CD4-positive, alpha-beta memory T cell (primary cell): Measurements from ENCODE around the gene HOXD12. TPM values are rescaled to one million over a fixed set of nuclear protein-coding genes. Genes with fewer than 3 reads are reported as not detected.

Source experiments
- CTCF ChIA-PET: fragments of 350-600 bp; sonication (Branson Sonifier 250); formaldehyde crosslinking; loops from one replicate; lab custom pipeline; 2021; ENCODE audit warnings: inconsistent platforms; ENCODE audit not compliant: partially characterized antibody; lab: Charles Lee
- POLR2A ChIA-PET: fragments of 350-600 bp; sonication (Branson Sonifier 250); formaldehyde crosslinking; loops from one replicate; lab custom pipeline; 2021; ENCODE audit not compliant: partially characterized antibody; lab: Charles Lee
- DNase-seq, 5 donors: peaks; one replicate each; pipeline versions ENCODE4 v3.0.0 to v3.0.0-alpha.2; 2020 to 2022; ENCODE audit warnings: mixed read lengths in 1 of 5
- H3K27ac ChIP-seq: one replicate; pipeline ENCODE4 v1.7.0; 2013; ENCODE audit warnings: low read depth, low read length
- H3K27me3 ChIP-seq: 2 replicates; pipeline ENCODE4 v1.7.0; 2013; ENCODE audit warnings: mild to moderate bottlenecking, low read length, moderate library complexity; ENCODE audit not compliant: insufficient read depth
- H3K36me3 ChIP-seq: 2 replicates; pipeline ENCODE4 v1.7.0; 2013; ENCODE audit warnings: mild to moderate bottlenecking, low read length, moderate library complexity; ENCODE audit not compliant: insufficient read depth
- H3K4me1 ChIP-seq: 2 replicates; pipeline ENCODE4 v1.7.0; 2013; ENCODE audit warnings: mild to moderate bottlenecking, low read length, moderate library complexity; ENCODE audit not compliant: insufficient read depth
- H3K4me3 ChIP-seq, 2 donors: one replicate each; pipeline ENCODE4 v1.7.0; 2013; ENCODE audit warnings: low read length in 2 of 2, mild to moderate bottlenecking in 1 of 2
- H3K9me3 ChIP-seq, 2 donors: one replicate each; pipeline ENCODE4 v1.7.0; 2013; ENCODE audit warnings: low read length in 2 of 2, control low read depth in 1 of 2; ENCODE audit not compliant: control insufficient read depth in 1 of 2
- H3K27ac Mint-ChIP-seq, 7 donors: one replicate each; pipeline ENCODE4 v1.8.0; 2020 to 2021; ENCODE audit warnings: mixed read lengths in 7 of 7, mild to moderate bottlenecking in 6 of 7, inconsistent platforms in 3 of 7, moderate library complexity in 3 of 7
- H3K27me3 Mint-ChIP-seq, 2 donors: one replicate each; pipeline ENCODE4 v1.8.0; 2020 to 2021; ENCODE audit warnings: mixed read lengths in 2 of 2
- H3K36me3 Mint-ChIP-seq, 2 donors: one replicate each; pipeline ENCODE4 v1.8.0; 2020 to 2021; ENCODE audit warnings: mixed read lengths in 2 of 2, inconsistent platforms in 1 of 2, mild to moderate bottlenecking in 1 of 2
- H3K4me1 Mint-ChIP-seq, 4 donors: one replicate each; pipeline ENCODE4 v1.8.0; 2020 to 2021; ENCODE audit warnings: mixed read lengths in 4 of 4, mild to moderate bottlenecking in 1 of 4
- H3K4me3 Mint-ChIP-seq, 8 donors: one replicate each; pipeline ENCODE4 v1.8.0; 2020 to 2021; ENCODE audit warnings: mixed read lengths in 8 of 8, mild to moderate bottlenecking in 7 of 8, moderate library complexity in 6 of 8, inconsistent platforms in 3 of 8
- H3K9me3 Mint-ChIP-seq, 8 donors: one replicate each; pipeline ENCODE4 v1.8.0; 2020 to 2021; ENCODE audit warnings: mixed read lengths in 8 of 8, mild to moderate bottlenecking in 5 of 8, inconsistent platforms in 3 of 8, moderate library complexity in 1 of 8
- intact Hi-C: fragments of 100-400 bp; cut with micrococcal nuclease; formaldehyde crosslinking; loops from one replicate; pipeline ENCODE4 v1.15.1; 2023
- polyA plus RNA-seq, 2 donors: library from polyadenylated mRNA; unstranded; fragments of 300-500 nt; fragmentation: Illumina TruSeq; gene quantifications; one replicate each; pipeline ENCODE4 v1.2.3, GENCODE V29; 2021
- total RNA-seq, 2 experiments: library from RNA; stranded (reverse); gene quantifications; one replicate each; pipeline ENCODE4 v1.2.3, GENCODE V29; 2021

HOXD12 gene
- total and polyA plus RNA-seq, 4 experiments from 2014 or later = not detected

- Mint-ChIP-seq H3K27ac (peak overlapping the region in 3 of 7 donors; percentile 29 to 80 (median 38)), H3K36me3 (peaks cover 0 to 3% of the 10 kb centered on the region in 2 donors), H3K27me3 (peaks cover 83 to 84% of the 10 kb centered on the region in 2 donors), H3K4me1 (peaks cover 12 to 32% (median 19%) of the 10 kb centered on the region in 4 donors), H3K4me3 (peak overlapping the region in 3 of 8 donors; percentile 20 to 34 (median 21)), H3K9me3 (peaks cover 0 to 21% (median 12%) of the 10 kb centered on the region in 8 donors)
- H3K36me3 ChIP-seq = no peaks in the 10 kb centered on the region
- intact Hi-C loops = no loop called here
- no peak for DNase-seq
- peaks cover 20% of the 10 kb centered on the region for H3K4me1 ChIP-seq
- H3K27ac ChIP-seq = no peak overlapping the region
- POLR2A ChIA-PET = interaction anchor here (0.7 kb wide), 1 partner anchor 10 kb away, joined by 3 read pairs; no protein-coding TSS in a partner anchor
- peaks cover 85% of the 10 kb centered on the region for H3K27me3 ChIP-seq
- CTCF ChIA-PET = no interaction called here
- no peaks in the 10 kb centered on the region for H3K9me3 ChIP-seq
- H3K4me3 ChIP-seq = no peak overlapping the region
These were observed 352 bp upstream of the HOXD12 start for GRCh38 chr2:176099159-176099727.

GRCh38 chr2:176100547-176101140 is 1.0 kb downstream of the HOXD12 start:
- Mint-ChIP-seq H3K4me1 (peaks cover 12 to 44% (median 25%) of the 10 kb centered on the region in 4 donors), H3K27ac (peak overlapping the region in 3 of 7 donors; percentile 35 to 64 (median 57)), H3K4me3 (peak overlapping the region in 1 of 8 donors; percentile 35), H3K36me3 (peaks cover 0 to 2% of the 10 kb centered on the region in 2 donors), H3K9me3 (peaks cover 0 to 9% (median 6%) of the 10 kb centered on the region in 8 donors), H3K27me3 (peaks cover 83 to 84% of the 10 kb centered on the region in 2 donors)
- H3K36me3 ChIP-seq = no peaks in the 10 kb centered on the region
- peaks cover 82% of the 10 kb centered on the region for H3K27me3 ChIP-seq
- intact Hi-C loops = no loop called here
- CTCF ChIA-PET = no interaction called here
- H3K9me3 ChIP-seq = no peaks in the 10 kb centered on the region
- peaks cover 20% of the 10 kb centered on the region for H3K4me1 ChIP-seq
- H3K27ac ChIP-seq = no peak overlapping the region
- no peak for DNase-seq
- POLR2A ChIA-PET = no interaction called here
- no peak overlapping the region for H3K4me3 ChIP-seq

- no peak for DNase-seq
- CTCF ChIA-PET = interaction anchor here (2.4 kb wide), 1 partner anchor 413 kb away, joined by 6 read pairs; no protein-coding TSS in a partner anchor
- H3K27me3 ChIP-seq = peaks cover 82% of the 10 kb centered on the region
- H3K9me3 ChIP-seq = no peaks in the 10 kb centered on the region
- intact Hi-C loops = no loop called here
- H3K27ac Mint-ChIP-seq = peak overlapping the region in 3 of 7 donors; percentile 17 to 68 (median 64)
- no peak overlapping the region for H3K27ac ChIP-seq
- peaks cover 0 to 2% of the 10 kb centered on the region in 2 donors for H3K36me3 Mint-ChIP-seq
- peaks cover 84 to 85% of the 10 kb centered on the region in 2 donors for H3K27me3 Mint-ChIP-seq
- no peak overlapping the region for H3K4me3 ChIP-seq
- POLR2A ChIA-PET = no interaction called here
- peaks cover 0 to 13% (median 4%) of the 10 kb centered on the region in 8 donors for H3K9me3 Mint-ChIP-seq
- H3K4me3 Mint-ChIP-seq = no peak overlapping the region
- peaks cover 15 to 50% (median 27%) of the 10 kb centered on the region in 4 donors for H3K4me1 Mint-ChIP-seq
- H3K36me3 ChIP-seq = no peaks in the 10 kb centered on the region
- peaks cover 19% of the 10 kb centered on the region for H3K4me1 ChIP-seq
These were observed 1.7 kb downstream of the HOXD12 start for GRCh38 chr2:176101216-176101830.

GRCh38 chr2:176101842-176102241 is 2.2 kb downstream of the HOXD12 start:
- ChIA-PET CTCF (interaction anchor here (1.6 to 2.4 kb wide), 2 partner anchors 25 to 414 kb away, joined by 3 to 6 read pairs; no protein-coding TSS in a partner anchor), POLR2A (no interaction called here)
- H3K27me3 ChIP-seq = peaks cover 79% of the 10 kb centered on the region
- no peak overlapping the region for H3K27ac ChIP-seq
- no peak overlapping the region for H3K4me3 ChIP-seq
- peaks cover 13 to 47% (median 25%) of the 10 kb centered on the region in 4 donors for H3K4me1 Mint-ChIP-seq
- H3K9me3 Mint-ChIP-seq = peaks cover 0 to 15% (median 4%) of the 10 kb centered on the region in 8 donors
- H3K36me3 ChIP-seq = no peaks in the 10 kb centered on the region
- peak overlapping the region in 1 of 8 donors; percentile 5 for H3K4me3 Mint-ChIP-seq
- H3K9me3 ChIP-seq = no peaks in the 10 kb centered on the region
- peak overlapping the region in 2 of 7 donors; percentile 17 to 64 for H3K27ac Mint-ChIP-seq
- DNase-seq = no peak
- intact Hi-C loops = no loop called here
- peaks cover 81 to 82% of the 10 kb centered on the region in 2 donors for H3K27me3 Mint-ChIP-seq
- H3K4me1 ChIP-seq = peaks cover 18% of the 10 kb centered on the region
- H3K36me3 Mint-ChIP-seq = peaks cover 0 to 2% of the 10 kb centered on the region in 2 donors

GRCh38 chr2:176102309-176102866 is 2.8 kb downstream of the HOXD12 start:
- Histone ChIP-seq H3K4me3 (no peak overlapping the region), H3K9me3 (no peaks in the 10 kb centered on the region), H3K36me3 (no peaks in the 10 kb centered on the region), H3K4me1 (peaks cover 12% of the 10 kb centered on the region), H3K27ac (no peak overlapping the region), H3K27me3 (peaks cover 79% of the 10 kb centered on the region)
- Mint-ChIP-seq H3K27me3 (peaks cover 80 to 82% of the 10 kb centered on the region in 2 donors), H3K36me3 (peaks cover 0 to 2% of the 10 kb centered on the region in 2 donors), H3K4me3 (no peak overlapping the region), H3K4me1 (peaks cover 11 to 45% (median 24%) of the 10 kb centered on the region in 4 donors), H3K27ac (peak overlapping the region in 1 of 7 donors; percentile 75), H3K9me3 (peaks cover 0 to 15% (median 4%) of the 10 kb centered on the region in 8 donors)
- ChIA-PET CTCF (interaction anchor here (1.6 to 2.4 kb wide), 2 partner anchors 25 to 415 kb away, joined by 3 to 6 read pairs; no protein-coding TSS in a partner anchor), POLR2A (no interaction called here)
- DNase-seq = no peak
- intact Hi-C loops = no loop called here

- H3K27me3 Mint-ChIP-seq = peaks cover 73 to 74% of the 10 kb centered on the region in 2 donors
- H3K4me3 ChIP-seq = no peak overlapping the region
- no peak overlapping the region for H3K4me3 Mint-ChIP-seq
- peaks cover 0 to 13% (median 4%) of the 10 kb centered on the region in 8 donors for H3K9me3 Mint-ChIP-seq
- H3K27ac ChIP-seq = no peak overlapping the region
- peaks cover 6 to 37% (median 19%) of the 10 kb centered on the region in 4 donors for H3K4me1 Mint-ChIP-seq
- DNase-seq = no peak
- H3K27me3 ChIP-seq = peaks cover 71% of the 10 kb centered on the region
- H3K36me3 Mint-ChIP-seq = no peaks in the 10 kb centered on the region
- H3K27ac Mint-ChIP-seq = peak overlapping the region in 1 of 7 donors; percentile 75
- peaks cover 4% of the 10 kb centered on the region for H3K4me1 ChIP-seq
- ChIA-PET CTCF (interaction anchor here (1.6 to 2.4 kb wide), 2 partner anchors 24 to 415 kb away, joined by 3 to 6 read pairs; no protein-coding TSS in a partner anchor), POLR2A (no interaction called here)
- no peaks in the 10 kb centered on the region for H3K9me3 ChIP-seq
- intact Hi-C loops = no loop called here
- H3K36me3 ChIP-seq = no peaks in the 10 kb centered on the region
These were observed 3.6 kb downstream of the HOXD12 start for GRCh38 chr2:176103194-176103593.
